GM12878 (cell line): ENCODE results near the gene ZNF428. TPM values are rescaled to one million over a fixed set of nuclear protein-coding genes. Genes with fewer than 3 reads are reported as not detected.

Experiments
- BCL3 ChIP-seq: IDR thresholded peaks from 2 replicates; pipeline ENCODE4 v1.6.1; 2011; ENCODE audit warnings: borderline replicate concordance, low read depth, mild to moderate bottlenecking, moderate library complexity, low read length; ENCODE audit not compliant: insufficient read depth, poor library complexity, severe bottlenecking
- BHLHE40 ChIP-seq, 2 experiments: fragments of 450-650 bp in 1 of 2; IDR thresholded peaks; 2 replicates each; pipeline ENCODE4 v1.6.1; 2011 to 2017; ENCODE audit warnings: low read depth in 2 of 2, borderline replicate concordance in 1 of 2, improper control_type of control experiment in 1 of 2, low read length in 1 of 2, mild to moderate bottlenecking in 1 of 2
- BMI1 ChIP-seq: fragments of 450-650 bp; IDR thresholded peaks from 2 replicates; pipeline ENCODE4 v1.6.1; 2016; ENCODE audit warnings: mild to moderate bottlenecking, moderate library complexity, borderline replicate concordance
- CBX3 ChIP-seq: fragments of 200-600 bp; sonication (generic); IDR thresholded peaks from 2 replicates; pipeline ENCODE4 v1.6.1; 2016; ENCODE audit warnings: low read depth, borderline replicate concordance
- CBX5 ChIP-seq: sonication (generic); IDR thresholded peaks from 2 replicates; pipeline ENCODE4 v1.6.1; 2016; ENCODE audit warnings: low read depth, moderate library complexity, mild to moderate bottlenecking, inconsistent platforms
- EED ChIP-seq: sonication (generic); IDR thresholded peaks from 2 replicates; pipeline ENCODE4 v1.6.1; 2016; ENCODE audit warnings: antibody characterized with exemption, low read depth
- EZH2 ChIP-seq: IDR thresholded peaks from 2 replicates; pipeline ENCODE4 v1.6.1; 2012; ENCODE audit warnings: low read depth, mild to moderate bottlenecking, control low read depth, inconsistent platforms, low read length, borderline replicate concordance; ENCODE audit not compliant: control insufficient read depth
- FOS ChIP-seq: IDR thresholded peaks from 3 replicates; pipeline ENCODE4 v1.6.1; 2011; ENCODE audit warnings: borderline replicate concordance; ENCODE audit not compliant: insufficient read length; ENCODE audit errors: extremely low read depth
- HCFC1 ChIP-seq: fragments of 150-350 bp; IDR thresholded peaks from 2 replicates; pipeline ENCODE4 v1.6.1; 2014; ENCODE audit warnings: low read length
- IKZF2 ChIP-seq, 2 experiments: fragments of 450-650 bp; IDR thresholded peaks; 2 replicates each; pipeline ENCODE4 v1.6.1; 2017; ENCODE audit warnings: mild to moderate bottlenecking in 2 of 2, moderate library complexity in 2 of 2
- NFYB ChIP-seq: IDR thresholded peaks from 2 replicates; pipeline ENCODE4 v1.6.1; 2011; ENCODE audit warnings: low read depth, mild to moderate bottlenecking, low read length, improper control_type of control experiment, moderate library complexity; ENCODE audit not compliant: insufficient read depth
- RAD51 ChIP-seq: fragments of 450-650 bp; IDR thresholded peaks from 2 replicates; pipeline ENCODE4 v1.6.1; 2016; ENCODE audit warnings: moderate library complexity, mild to moderate bottlenecking, inconsistent platforms
- RELA ChIP-seq: fragments of 450-650 bp; IDR thresholded peaks from 2 replicates; pipeline ENCODE4 v1.8.0; 2014; ENCODE audit warnings: borderline replicate concordance; ENCODE audit not compliant: partially characterized antibody
- STAT3 ChIP-seq: IDR thresholded peaks from 2 replicates; pipeline ENCODE4 v1.6.1; 2011; ENCODE audit warnings: low read depth, low read length, improper control_type of control experiment
- TAF1 ChIP-seq: IDR thresholded peaks from 2 replicates; pipeline ENCODE4 v1.6.1; 2011; ENCODE audit warnings: mild to moderate bottlenecking, low read depth, low read length, borderline replicate concordance
- TARDBP ChIP-seq: IDR thresholded peaks from 2 replicates; pipeline ENCODE4 v1.6.1; 2016; ENCODE audit warnings: borderline replicate concordance
- TCF3 ChIP-seq: IDR thresholded peaks from 2 replicates; pipeline ENCODE4 v1.6.1; 2012; ENCODE audit warnings: low read depth, mild to moderate bottlenecking, low read length, borderline replicate concordance; ENCODE audit not compliant: insufficient read depth
- WRNIP1 ChIP-seq: IDR thresholded peaks from 2 replicates; pipeline ENCODE4 v1.6.1; 2011; ENCODE audit warnings: low read depth, low read length, improper control_type of control experiment, borderline replicate concordance
- ZNF687 ChIP-seq: fragments of 450-650 bp; IDR thresholded peaks from 2 replicates; pipeline ENCODE4 v1.6.1; 2017; ENCODE audit warnings: mild to moderate bottlenecking, moderate library complexity
- polyA plus RNA-seq, 11 experiments: library from polyadenylated mRNA; depleted of rRNA in 4 of 11; unstranded in 6 of 11; stranded (reverse) in 5 of 11; fragments of >200 nt; fragmentation: Nextera tagmentation in 4 of 11; fragmentation: Illumina TruSeq in 1 of 11; extraction: Ambion mirVana in 4 of 11; extraction: Trizol in 1 of 11; gene quantifications; 1 replicate in 1 of 11; 2 replicates in 10 of 11; pipeline versions ENCODE4 v1.2.1 to v1.2.3, GENCODE V29; 2011 to 2016; ENCODE audit warnings: inconsistent platforms in 2 of 11, missing spikeins in 2 of 11, low read depth in 1 of 11
- total RNA-seq, 4 experiments: library from RNA; depleted of rRNA in 3 of 4; stranded (reverse); fragments of >200 nt in 3 of 4; fragmentation: Illumina TruSeq in 1 of 4; extraction: Trizol in 1 of 4; gene quantifications; 2 replicates each; pipeline versions ENCODE4 v1.2.1 to v1.2.3, GENCODE V29; 2013 to 2021
- TF ChIP-seq, protein P1 (sequence below): fragments of 450-650 bp; IDR thresholded peaks from 2 replicates; pipeline ENCODE4 v1.6.1; 2017; ENCODE audit warnings: low read depth, mild to moderate bottlenecking, moderate library complexity
- TF ChIP-seq, protein P2 (sequence below): fragments of 450-650 bp; IDR thresholded peaks from 2 replicates; pipeline ENCODE4 v1.6.1; 2016; ENCODE audit warnings: mild to moderate bottlenecking

Gene ZNF428
- total and polyA plus RNA-seq, 10 of the 15 experiments (the other 5 are each of a cell fraction or from before 2014, with no cell fraction given): 0.27 to 57.8 (median 20.4) TPM

DNA sequence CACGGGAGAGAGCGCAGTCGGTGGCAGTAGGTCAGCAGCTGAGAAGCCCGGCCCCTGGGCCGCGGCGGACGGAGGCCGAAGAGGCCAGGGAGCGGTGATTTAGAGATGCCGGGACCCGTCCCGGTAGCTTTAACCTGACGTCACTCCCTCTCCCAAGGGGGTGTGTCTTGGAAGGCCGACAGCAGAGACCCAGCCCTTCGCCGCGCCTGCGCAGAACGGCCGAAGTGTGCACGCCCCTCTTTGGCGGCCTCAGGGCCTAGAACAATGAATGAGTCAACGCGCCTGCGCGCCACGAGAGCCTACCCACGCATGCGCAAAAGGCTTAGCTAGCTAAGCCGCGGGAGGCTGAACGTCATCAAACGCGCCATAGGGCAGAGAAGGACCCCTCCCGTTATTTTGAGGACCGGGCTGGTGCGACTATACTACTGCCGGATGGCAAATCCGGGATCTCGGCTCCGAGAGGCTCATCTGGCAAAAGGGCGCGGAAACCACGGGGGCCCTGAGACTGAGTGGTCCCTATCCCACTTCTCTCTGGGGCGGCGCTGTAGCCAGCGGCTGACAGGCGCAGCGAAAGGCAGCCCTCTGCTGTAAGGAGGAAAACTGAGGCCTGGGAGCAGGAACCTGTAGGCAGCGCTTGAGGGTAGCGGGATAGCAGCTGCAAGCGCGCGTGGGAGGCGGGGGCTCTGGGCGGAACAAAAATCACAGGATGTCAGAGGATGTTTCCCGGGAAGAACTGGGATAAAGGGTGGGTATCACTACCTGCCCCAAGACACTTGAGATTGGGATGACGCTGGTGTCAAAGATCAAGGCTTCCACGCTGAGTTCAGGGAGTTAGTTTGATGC lies 23.2 kb downstream of the ZNF428 start, which contains the start of the genes IRGQ and ZNF576 (continued):
- TF ChIP-seq ZNF687 (peak; percentile 56; the same call in 1 of the 2 replicates), EZH2 (no peak), STAT3 (no peak), HCFC1 (peak; percentile 85), BMI1 (no peak), FOS (no peak), RAD51 (no peak), CBX3 (no peak), BCL3 (peak; percentile 68), EED (peak; percentile 29; the same call in 1 of the 2 replicates), NFYB (no peak), IKZF2 (IDR thresholded peaks at IDR 0.05) (peak; percentile 56 to 73), RELA (peak; percentile 94), TAF1 (peak; percentile 79; the same call in 1 of the 2 replicates), CBX5 (no peak), BHLHE40 (IDR thresholded peaks at IDR 0.05; ENCODE audit: borderline replicate concordance in 1 of 2, low read depth in 2 of 2, low read length in 1 of 2) (0 out of 4 replicates have a peak, but pooled peaks have one; percentile 30 to 44), TCF3 (no peak), TARDBP (no peak), WRNIP1 (no peak)
- TF ChIP-seq, protein P1, sequence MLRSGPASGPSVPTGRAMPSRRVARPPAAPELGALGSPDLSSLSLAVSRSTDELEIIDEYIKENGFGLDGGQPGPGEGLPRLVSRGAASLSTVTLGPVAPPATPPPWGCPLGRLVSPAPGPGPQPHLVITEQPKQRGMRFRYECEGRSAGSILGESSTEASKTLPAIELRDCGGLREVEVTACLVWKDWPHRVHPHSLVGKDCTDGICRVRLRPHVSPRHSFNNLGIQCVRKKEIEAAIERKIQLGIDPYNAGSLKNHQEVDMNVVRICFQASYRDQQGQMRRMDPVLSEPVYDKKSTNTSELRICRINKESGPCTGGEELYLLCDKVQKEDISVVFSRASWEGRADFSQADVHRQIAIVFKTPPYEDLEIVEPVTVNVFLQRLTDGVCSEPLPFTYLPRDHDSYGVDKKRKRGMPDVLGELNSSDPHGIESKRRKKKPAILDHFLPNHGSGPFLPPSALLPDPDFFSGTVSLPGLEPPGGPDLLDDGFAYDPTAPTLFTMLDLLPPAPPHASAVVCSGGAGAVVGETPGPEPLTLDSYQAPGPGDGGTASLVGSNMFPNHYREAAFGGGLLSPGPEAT: peak; percentile 95
- TF ChIP-seq, protein P2, sequence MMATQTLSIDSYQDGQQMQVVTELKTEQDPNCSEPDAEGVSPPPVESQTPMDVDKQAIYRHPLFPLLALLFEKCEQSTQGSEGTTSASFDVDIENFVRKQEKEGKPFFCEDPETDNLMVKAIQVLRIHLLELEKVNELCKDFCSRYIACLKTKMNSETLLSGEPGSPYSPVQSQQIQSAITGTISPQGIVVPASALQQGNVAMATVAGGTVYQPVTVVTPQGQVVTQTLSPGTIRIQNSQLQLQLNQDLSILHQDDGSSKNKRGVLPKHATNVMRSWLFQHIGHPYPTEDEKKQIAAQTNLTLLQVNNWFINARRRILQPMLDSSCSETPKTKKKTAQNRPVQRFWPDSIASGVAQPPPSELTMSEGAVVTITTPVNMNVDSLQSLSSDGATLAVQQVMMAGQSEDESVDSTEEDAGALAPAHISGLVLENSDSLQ: peak; percentile 39
